MCF 10A (cell line): ENCODE data around the gene ARL4C. TPM values are rescaled to one million over a fixed set of nuclear protein-coding genes. Genes with fewer than 3 reads are reported as not detected.

ENCODE experiments used
- BruUV-seq: library from RNA; stranded (reverse); fragments of 400-500 nt; replicated peaks from 2 replicates; lab custom pipeline; 2021; lab: Mats Ljungman, UMichigan
- CTCF ChIA-PET: fragments of 300-600 bp; sonication (Branson Sonifier 250); formaldehyde crosslinking; extraction: SDS; loops from one replicate; lab custom pipeline; 2021; ENCODE audit warnings: antibody characterized with exemption, inconsistent platforms; lab: Yijun Ruan, JAX
- POLR2A ChIA-PET: fragments of 300-600, 350-650 bp; sonication (Branson Sonifier 250); formaldehyde crosslinking; extraction: SDS; loops from one replicate; lab custom pipeline; 2020; ENCODE audit warnings: antibody characterized with exemption, inconsistent platforms; lab: Yijun Ruan, JAX
- DNase-seq: peaks from one replicate; pipeline ENCODE4 v3.0.0-alpha.2; 2018; ENCODE audit not compliant: unreplicated experiment
- H3K27ac Mint-ChIP-seq: one replicate; pipeline ENCODE4 v1.8.0; 2022; ENCODE audit warnings: mild to moderate bottlenecking, low read depth, mixed read lengths; ENCODE audit not compliant: unreplicated experiment
- H3K27me3 Mint-ChIP-seq: one replicate; pipeline ENCODE4 v1.8.0; 2022; ENCODE audit warnings: mixed read lengths; ENCODE audit not compliant: insufficient read depth, unreplicated experiment
- H3K36me3 Mint-ChIP-seq: one replicate; pipeline ENCODE4 v1.8.0; 2022; ENCODE audit warnings: mild to moderate bottlenecking, moderate library complexity, mixed read lengths; ENCODE audit not compliant: insufficient read depth, unreplicated experiment
- H3K4me1 Mint-ChIP-seq: one replicate; pipeline ENCODE4 v1.8.0; 2022; ENCODE audit warnings: mixed read lengths; ENCODE audit not compliant: insufficient read depth, unreplicated experiment
- H3K4me3 Mint-ChIP-seq: one replicate; pipeline ENCODE4 v1.8.0; 2022; ENCODE audit warnings: mild to moderate bottlenecking, moderate library complexity, mixed read lengths; ENCODE audit not compliant: unreplicated experiment
- H3K9me3 Mint-ChIP-seq: one replicate; pipeline ENCODE4 v1.8.0; 2022; ENCODE audit warnings: mixed read lengths; ENCODE audit not compliant: unreplicated experiment
- CTCF ChIP-seq: fragments of 200-600 bp; IDR thresholded peaks from one replicate; pipeline ENCODE4 v1.8.0; 2022; ENCODE audit warnings: antibody characterized with exemption, mild to moderate bottlenecking; ENCODE audit not compliant: unreplicated experiment
- intact Hi-C: fragments of 100-400 bp; cut with micrococcal nuclease; formaldehyde crosslinking; loops from 2 replicates; pipeline ENCODE4 v1.14.1; 2022
- total RNA-seq: library from RNA; stranded (reverse); gene quantifications from 2 replicates; pipeline ENCODE4 v1.2.3, GENCODE V29; 2022

The ARL4C gene
- total RNA-seq, 1 experiment from 2014 or later: 3.5 TPM

- POLR2A ChIA-PET: interaction anchor here (1.0 to 1.1 kb wide), 2 partner anchors 365 to 367 kb away, joined by 4 to 5 read pairs; no protein-coding TSS in a partner anchor
- peaks cover 15% of the 10 kb centered on the region for H3K4me1 Mint-ChIP-seq
- intact Hi-C loops: loop anchor here (1.0 to 10.0 kb wide), 6 partner anchors 44 to 646 kb away; partner anchors contain the start of gene HJURP
- no peaks in the 10 kb centered on the region for H3K9me3 Mint-ChIP-seq
- CTCF ChIA-PET: interaction anchor here (0.7 to 3.3 kb wide), 20 partner anchors 9 to 762 kb away, joined by 3 to 40 read pairs (median 4); no protein-coding TSS in a partner anchor
- DNase-seq: peak; percentile 67
- H3K4me3 Mint-ChIP-seq: no peak overlapping the region
- peak; percentile 63 for TF ChIP-seq CTCF
- BruUV-seq: no TSS peak
- no peaks in the 10 kb centered on the region for H3K36me3 Mint-ChIP-seq
- H3K27ac Mint-ChIP-seq: no peak overlapping the region
- no peaks in the 10 kb centered on the region for H3K27me3 Mint-ChIP-seq
These were observed 3.6 kb upstream of the ARL4C start for GRCh38 chr2:234500394-234501006.

GRCh38 chr2:234497594-234498235, 834 bp upstream of the ARL4C start:
- ChIA-PET POLR2A (interaction anchor here (0.6 to 4.3 kb wide), 16 partner anchors 51 to 364 kb away, joined by 3 to 26 read pairs (median 5); no protein-coding TSS in a partner anchor), CTCF (interaction anchor here (0.5 to 4.0 kb wide), 15 partner anchors 43 to 806 kb away, joined by 3 to 25 read pairs (median 3); no protein-coding TSS in a partner anchor)
- DNase-seq: no peak
- Mint-ChIP-seq H3K4me3 (peak overlapping the region; percentile 34), H3K9me3 (no peaks in the 10 kb centered on the region), H3K36me3 (no peaks in the 10 kb centered on the region), H3K27ac (no peak overlapping the region), H3K4me1 (peaks cover 30% of the 10 kb centered on the region), H3K27me3 (no peaks in the 10 kb centered on the region)
- intact Hi-C loops: loop anchor here (5.0 kb wide), 1 partner anchor 190 kb away; no protein-coding TSS in a partner anchor
- BruUV-seq: no TSS peak
- no peak for TF ChIP-seq CTCF

- DNase-seq: peak; percentile 30
- CTCF ChIA-PET: interaction anchor here (0.6 to 4.0 kb wide), 13 partner anchors 70 to 678 kb away, joined by 3 to 25 read pairs (median 3); no protein-coding TSS in a partner anchor
- BruUV-seq: no TSS peak
- Mint-ChIP-seq H3K36me3 (no peaks in the 10 kb centered on the region), H3K9me3 (no peaks in the 10 kb centered on the region), H3K27me3 (no peaks in the 10 kb centered on the region), H3K4me1 (peaks cover 29% of the 10 kb centered on the region), H3K4me3 (peak overlapping the region; percentile 78), H3K27ac (peak overlapping the region; percentile 55)
- intact Hi-C loops: loop anchor here (1.0 to 5.0 kb wide), 2 partner anchors 189 to 361 kb away; no protein-coding TSS in a partner anchor
- no peak for TF ChIP-seq CTCF
- POLR2A ChIA-PET: interaction anchor here (0.6 to 4.3 kb wide), 23 partner anchors 32 to 518 kb away, joined by 3 to 26 read pairs (median 4); no protein-coding TSS in a partner anchor
These were observed 636 bp downstream of the ARL4C start for GRCh38 chr2:234496055-234496834.
